ENCODE data around the gene CTXN1. TPM values are rescaled to one million over a fixed set of nuclear protein-coding genes. Genes with fewer than 3 reads are reported as not detected.

The CTXN1 gene
- total and polyA plus RNA-seq, 2 donors (not counting 3 experiments of a cell fraction or from before 2014, with no cell fraction given) = 16.0 to 27.6 TPM

GRCh38 chr19:7904074-7905020 lies 21.6 kb downstream of the CTXN1 start:
- DNase-seq (ENCODE audit: low read depth, low spot score) (peak; percentile 21), FAIRE-seq (no peak)
- Histone ChIP-seq H2AFZ (ENCODE audit: low read depth, low read length) (peak overlapping the region; percentile 10), H3K36me3 (ENCODE audit: control insufficient read depth in 2 of 2, extremely low read depth in 1 of 2, insufficient read depth in 2 of 2, low read length in 2 of 2) (peaks cover 0 to 3% of the 10 kb centered on the region in 2 experiments), H4K20me1 (replicated peaks; ENCODE audit: control insufficient read depth, extremely low read depth, insufficient read depth, low read length) (no peaks in the 10 kb centered on the region), H3K27me3 (ENCODE audit: control insufficient read depth in 2 of 2, insufficient read depth in 2 of 2, low read length in 2 of 2) (no peaks in the 10 kb centered on the region), H3K27ac (ENCODE audit: insufficient read depth, low read depth, low read length) (peak overlapping the region; percentile 62), H3K9ac (replicated peaks; ENCODE audit: extremely low read depth, insufficient read depth, low read length) (peak overlapping the region; percentile 73), H3K9me1 (replicated peaks; ENCODE audit: control insufficient read depth, extremely low read depth, insufficient read depth, low read length) (no peaks in the 10 kb centered on the region), H3K79me2 (ENCODE audit: control insufficient read depth, insufficient read depth, low read length) (peaks cover 28% of the 10 kb centered on the region), H3K4me3 (replicated peaks in 1 of 3; ENCODE audit: insufficient read depth in 1 of 3, low read depth in 1 of 3, low read length in 3 of 3) (peak overlapping the region; percentile 62 to 93 (median 71)), H3K4me2 (ENCODE audit: insufficient read depth, low read length) (peak overlapping the region; percentile 91), H3K4me1 (ENCODE audit: control insufficient read depth, extremely low read depth, insufficient read depth, low read length) (peaks cover 16% of the 10 kb centered on the region), H3K9me3 (replicated peaks; ENCODE audit: control insufficient read depth, insufficient read depth, low read length) (no peaks in the 10 kb centered on the region)
- dilution Hi-C loops (cut with MboI; ENCODE audit: extremely low pct_ligation_motif_present, low sequenced_read_pairs) = no loop called here
- TSS peak; percentile 58 for BruUV-seq (replicated peaks)
- TF ChIP-seq FOS (IDR thresholded peaks at IDR 0.05; ENCODE audit: borderline replicate concordance, insufficient read depth, low read length) (no peak), GATA2 (IDR thresholded peaks at IDR 0.05; ENCODE audit: insufficient read depth, insufficient read length, low read depth, low read length) (no peak), CTCF (IDR thresholded peaks at IDR 0.05; ENCODE audit: extremely low read depth in 1 of 2, insufficient read depth in 1 of 2, low read depth in 1 of 2, low read length in 2 of 2) (no peak), MAX (IDR thresholded peaks at IDR 0.05; ENCODE audit: insufficient read depth, insufficient read length) (no peak), JUN (IDR thresholded peaks at IDR 0.05; ENCODE audit: borderline replicate concordance, insufficient read depth, insufficient read length, low read depth) (no peak), MYC (IDR thresholded peaks at IDR 0.05; ENCODE audit: low read depth, low read length) (no peak)
- ChIA-PET POLR2A (interaction anchor here (0.8 to 1.0 kb wide), 3 partner anchors 7 to 16 kb away, joined by 3 to 13 read pairs (median 4); partner anchors contain the start of gene SNAPC2), CTCF (interaction anchor here (0.7 to 2.2 kb wide), 14 partner anchors 12 to 336 kb away, joined by 3 to 17 read pairs (median 4); partner anchors contain the start of genes SNAPC2, TIMM44 and TRAPPC5)
- intact Hi-C loops (cut with micrococcal nuclease) = no loop called here
